HG02678 (cell line): ENCODE data around the gene RYR2.
"Not testable (repeated sequence)": the region's sequence is repeated elsewhere in the genome, so short reads cannot be mapped to it uniquely, and the experiment has no call there.

Experiments
- ATAC-seq: cut with Tn5 transposase; IDR thresholded peaks from one replicate; pipeline ENCODE4 v1.9.1; 2021; ENCODE audit warnings: mild to moderate bottlenecking, moderate library complexity; ENCODE audit not compliant: unreplicated experiment

The RYR2 gene

DNA sequence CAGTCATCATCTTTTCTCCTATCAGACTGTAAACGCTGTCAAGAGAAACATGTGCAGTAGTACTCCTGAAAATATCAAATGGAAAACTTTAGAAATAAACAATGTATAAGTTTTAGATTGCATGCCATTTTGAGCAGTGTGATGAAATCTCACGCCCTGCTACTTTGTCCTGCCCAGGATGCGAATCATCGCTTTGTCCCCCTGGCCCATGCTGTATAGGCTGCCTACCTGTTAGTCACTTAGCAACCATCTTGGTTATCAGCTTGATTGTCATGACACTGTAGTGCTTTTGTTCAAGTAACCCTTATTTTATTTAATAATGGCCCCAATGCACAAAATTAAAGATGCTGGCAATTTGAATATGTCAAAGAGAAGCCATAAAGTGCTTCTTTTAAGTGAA, 485.8 kb downstream of the RYR2 start:
- no peak for ATAC-seq

DNA sequence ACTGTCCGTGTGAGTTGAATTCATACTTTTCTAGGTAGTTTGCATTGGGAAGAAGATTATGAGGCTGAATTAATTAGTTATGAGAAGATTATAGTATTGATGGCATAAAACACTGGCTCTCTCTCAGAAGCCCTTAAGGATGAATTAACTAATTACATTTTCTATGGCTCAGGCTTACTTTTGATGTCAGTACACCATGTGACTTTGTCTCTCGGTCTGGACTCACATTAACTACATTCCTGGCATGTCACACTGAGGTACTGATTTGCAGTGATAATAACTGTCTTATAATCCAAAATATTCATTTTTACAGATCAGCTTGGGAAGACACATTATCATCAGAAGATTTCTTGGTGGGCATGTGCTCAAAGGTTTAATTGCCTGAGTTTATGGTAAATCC, 486.6 kb downstream of the RYR2 start:
- no peak for ATAC-seq

DNA sequence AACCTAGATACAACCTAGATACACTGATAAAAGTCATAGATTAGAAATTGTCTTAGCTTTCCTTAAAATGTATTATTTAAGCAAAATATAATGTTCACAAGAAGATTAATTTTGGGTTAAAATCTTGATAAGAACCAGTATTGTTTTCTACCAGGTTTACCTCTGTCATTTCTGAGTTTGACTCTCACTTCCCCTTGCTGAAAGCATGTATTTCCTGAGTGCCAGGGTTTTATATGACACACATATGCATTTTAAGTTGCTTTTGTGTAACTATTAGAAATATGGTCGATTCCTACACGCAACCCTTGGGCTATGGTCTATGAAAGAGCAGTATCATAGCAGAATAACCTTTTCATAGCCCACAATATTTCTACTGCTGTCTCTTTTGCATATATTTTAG, 497.1 kb downstream of the RYR2 start:
- no peak for ATAC-seq

DNA sequence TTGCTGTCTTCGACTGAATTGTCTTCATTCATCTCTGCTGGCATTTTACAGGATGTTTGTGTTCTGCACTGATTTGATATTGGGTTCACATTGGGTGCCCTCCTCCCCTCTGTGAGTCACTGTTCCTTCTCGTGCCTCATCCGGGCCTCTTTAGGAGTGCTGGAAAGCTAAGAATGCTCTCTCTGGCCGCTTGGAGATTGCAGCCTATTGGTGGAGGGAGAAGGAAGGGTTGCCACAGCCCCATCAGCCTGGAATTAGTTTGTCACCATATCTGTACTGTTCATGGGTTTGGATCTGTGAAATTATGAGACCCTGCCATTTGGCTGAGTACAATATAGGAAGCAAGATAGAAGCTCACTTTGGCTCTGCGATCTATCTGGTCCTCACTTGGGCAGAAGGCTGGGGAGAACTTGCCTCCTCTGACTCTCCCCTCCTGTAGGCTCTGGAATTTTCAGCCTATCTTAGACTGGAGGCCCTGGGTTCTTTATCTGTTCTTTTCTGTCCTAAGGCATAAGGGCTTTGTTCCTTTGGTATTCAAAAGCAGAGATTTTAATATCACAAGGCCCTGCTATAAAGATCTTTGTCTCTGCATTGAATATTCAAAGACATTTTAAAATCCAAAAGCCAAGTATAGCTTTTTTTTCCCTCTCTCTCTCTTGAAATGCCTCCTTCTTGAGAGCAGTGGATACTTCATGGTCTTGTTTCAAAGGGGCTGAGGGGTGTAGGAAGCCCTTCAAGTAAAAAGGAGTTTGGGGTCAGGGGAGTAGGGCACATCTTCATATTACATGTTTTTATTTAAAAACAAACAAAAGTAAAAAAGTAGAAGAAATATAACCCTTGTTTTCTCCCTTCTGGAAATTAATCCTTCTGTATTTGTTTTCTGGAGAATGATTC, 500.8 kb downstream of the RYR2 start:
- ATAC-seq = no peak

DNA sequence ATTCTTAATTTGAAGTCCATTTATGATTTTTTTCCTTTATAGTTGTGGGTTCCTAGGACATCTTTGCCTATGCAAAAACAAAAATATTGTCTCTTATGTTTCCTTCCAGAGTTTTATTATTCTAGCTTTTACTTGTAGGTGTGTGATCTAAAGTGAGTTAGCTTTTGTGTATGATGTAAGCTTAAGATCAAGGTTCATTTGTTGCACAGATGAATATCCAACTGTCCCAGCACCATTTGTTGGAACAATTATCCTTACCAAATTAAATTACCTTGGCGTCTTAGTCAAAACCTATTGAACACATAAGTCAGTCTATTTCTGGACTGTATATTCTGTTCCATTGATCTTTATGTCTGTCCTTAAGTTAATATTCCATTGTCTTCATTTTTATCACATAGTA, 511.1 kb downstream of the RYR2 start:
- no peak for ATAC-seq

DNA sequence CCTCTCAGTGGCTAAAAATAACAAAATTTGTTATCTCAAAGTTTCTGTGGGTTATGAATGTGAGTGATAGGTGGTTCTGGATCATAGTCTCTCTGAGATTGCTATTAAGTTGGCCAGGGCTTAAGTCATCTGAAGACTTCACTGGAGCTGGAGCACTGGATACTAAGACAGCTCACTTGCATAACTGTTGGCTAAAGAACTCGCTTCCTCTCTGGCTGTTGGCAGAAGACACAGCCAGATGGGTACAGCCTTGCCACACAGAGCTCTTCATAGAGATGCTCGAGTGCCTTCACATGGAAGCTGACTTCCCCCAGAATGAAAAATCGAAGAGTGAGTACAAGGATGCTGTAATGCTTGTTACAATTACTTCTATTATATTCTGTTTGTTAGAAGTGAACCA, 514.9 kb downstream of the RYR2 start:
- ATAC-seq = no peak

DNA sequence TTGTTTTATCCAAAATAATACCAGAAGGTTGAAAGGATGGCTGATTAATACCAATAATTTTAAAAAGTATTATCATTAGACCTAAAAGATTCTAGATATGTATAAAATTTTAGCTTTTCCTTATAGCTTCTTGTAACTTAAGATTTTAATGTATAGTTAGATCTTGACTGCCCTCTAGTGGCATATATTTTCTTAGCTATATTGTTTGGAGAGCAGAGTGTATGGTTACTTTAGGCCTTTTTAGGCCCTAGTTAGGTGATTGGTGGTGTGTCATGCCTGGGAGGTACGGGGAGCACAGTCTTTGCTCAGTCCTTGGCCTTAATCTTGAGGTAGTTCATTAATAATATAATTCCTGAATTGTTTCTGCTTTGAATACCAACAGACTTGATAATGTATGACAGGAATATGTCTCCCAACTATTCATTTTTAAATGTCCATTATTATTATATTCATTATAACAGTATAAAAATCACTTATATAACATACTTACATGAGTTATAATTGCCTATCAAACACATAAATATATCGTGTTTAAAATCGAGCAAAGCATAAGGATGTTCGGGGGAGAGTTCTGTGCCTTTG, 520.3 kb downstream of the RYR2 start:
- ATAC-seq = peak; percentile 76

DNA sequence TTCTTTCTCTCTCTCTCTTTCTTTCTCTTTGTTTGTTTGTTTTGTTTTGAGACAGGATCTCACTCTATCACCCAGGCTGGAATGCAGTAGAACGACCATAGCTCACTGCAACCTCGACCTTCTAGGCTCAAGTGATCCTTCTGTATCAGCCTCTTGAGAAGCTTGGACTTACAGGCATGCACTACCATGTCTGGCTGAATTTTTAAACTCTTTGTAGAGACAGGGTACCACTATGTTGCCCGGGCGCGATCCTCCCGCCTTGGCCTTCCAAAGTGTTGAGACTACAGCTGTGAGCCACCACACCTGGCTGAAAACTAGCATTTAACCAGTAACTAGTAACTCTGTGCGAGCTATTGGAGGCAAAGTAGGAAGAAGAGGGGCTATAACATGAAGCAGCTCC, 523.3 kb downstream of the RYR2 start:
- ATAC-seq = no peak

DNA sequence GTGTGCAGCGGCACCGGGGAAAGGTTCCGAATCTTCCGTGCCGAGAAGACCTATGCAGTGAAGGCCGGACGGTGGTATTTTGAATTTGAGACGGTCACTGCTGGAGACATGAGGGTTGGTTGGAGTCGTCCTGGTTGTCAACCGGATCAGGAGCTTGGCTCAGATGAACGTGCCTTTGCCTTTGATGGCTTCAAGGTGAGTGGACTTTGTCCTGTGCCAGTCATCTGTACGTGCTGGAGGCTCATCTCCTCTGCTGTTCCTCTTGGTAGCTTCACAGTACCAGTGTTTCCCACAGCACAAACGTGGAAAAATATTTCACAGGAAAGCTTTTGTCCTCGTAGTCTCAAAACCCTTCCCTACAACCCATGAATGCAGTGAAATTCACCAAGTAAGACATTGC, 524.6 kb downstream of the RYR2 start:
- ATAC-seq = no peak

DNA sequence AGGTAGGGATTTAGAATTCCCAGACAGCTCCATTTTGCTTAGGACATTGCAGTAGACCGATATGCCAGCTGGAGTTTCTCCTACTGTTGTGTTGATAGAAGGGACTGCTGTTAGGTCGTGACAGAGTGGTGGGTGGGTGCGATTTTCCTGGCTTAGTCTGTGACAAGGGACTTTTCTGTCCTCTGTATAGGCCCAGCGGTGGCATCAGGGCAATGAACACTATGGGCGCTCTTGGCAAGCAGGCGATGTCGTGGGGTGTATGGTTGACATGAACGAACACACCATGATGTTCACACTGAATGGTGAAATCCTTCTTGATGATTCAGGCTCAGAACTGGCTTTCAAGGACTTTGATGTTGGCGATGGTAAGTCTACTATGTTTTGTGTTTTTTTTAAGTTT, 527.0 kb downstream of the RYR2 start:
- ATAC-seq = no peak

DNA sequence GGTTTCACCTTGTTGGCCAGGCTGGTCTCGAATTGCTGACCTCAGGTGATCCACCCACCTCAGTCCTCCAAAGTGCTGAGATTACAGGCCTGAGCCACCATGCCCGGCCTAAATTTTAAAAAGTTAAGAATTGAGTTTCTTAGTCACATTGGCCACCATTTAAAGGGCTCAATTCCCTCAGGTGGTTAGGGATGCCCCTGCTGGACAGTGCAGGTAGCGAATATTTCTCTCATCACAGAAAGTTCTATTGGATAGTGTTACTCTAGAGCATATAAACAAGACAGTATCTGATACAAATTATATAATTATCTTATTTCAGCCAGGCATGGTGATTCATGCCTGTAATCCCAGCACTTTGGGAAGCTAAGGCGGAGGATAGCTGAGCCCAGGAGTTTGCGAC, 528.5 kb downstream of the RYR2 start:
- ATAC-seq = no peak

DNA sequence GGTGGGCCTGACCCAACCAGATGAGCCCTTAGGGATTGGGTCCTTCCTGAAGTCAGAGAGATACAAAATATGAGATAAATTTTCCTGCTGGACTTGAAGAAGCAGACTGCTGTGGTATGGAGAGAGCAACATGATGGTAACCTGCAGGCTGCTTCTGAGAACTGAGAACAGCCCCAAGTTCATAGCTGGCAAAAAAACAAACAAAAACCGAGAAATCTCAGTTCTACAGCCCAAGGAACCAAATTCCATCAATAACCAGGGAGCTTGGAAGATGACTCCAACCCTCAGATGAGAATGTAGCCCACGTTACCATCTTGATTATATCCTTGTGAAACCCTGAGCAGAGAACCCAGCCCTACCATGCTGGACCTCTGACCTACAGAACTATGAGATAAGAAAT, 532.6 kb downstream of the RYR2 start:
- ATAC-seq = no peak

DNA sequence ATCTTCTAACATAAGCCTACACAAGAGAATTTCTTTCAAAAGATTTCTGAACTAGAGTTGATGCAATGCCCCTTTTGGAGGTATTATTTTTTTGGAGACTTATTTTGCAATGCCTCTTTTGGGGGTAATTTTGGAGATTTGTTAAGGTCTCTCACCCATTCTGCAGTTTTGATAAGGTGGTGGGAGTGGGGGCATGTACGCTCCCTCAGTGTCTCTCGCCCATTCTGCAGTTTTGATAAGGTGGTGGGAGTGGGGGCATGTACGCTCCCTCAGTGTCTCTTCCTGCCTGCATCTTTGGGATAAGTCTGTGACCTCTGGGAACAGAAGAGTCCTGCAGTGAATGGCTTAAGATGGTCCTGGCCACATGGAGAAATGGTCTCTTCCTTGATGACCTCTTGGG, 536.6 kb downstream of the RYR2 start:
- no peak for ATAC-seq

DNA sequence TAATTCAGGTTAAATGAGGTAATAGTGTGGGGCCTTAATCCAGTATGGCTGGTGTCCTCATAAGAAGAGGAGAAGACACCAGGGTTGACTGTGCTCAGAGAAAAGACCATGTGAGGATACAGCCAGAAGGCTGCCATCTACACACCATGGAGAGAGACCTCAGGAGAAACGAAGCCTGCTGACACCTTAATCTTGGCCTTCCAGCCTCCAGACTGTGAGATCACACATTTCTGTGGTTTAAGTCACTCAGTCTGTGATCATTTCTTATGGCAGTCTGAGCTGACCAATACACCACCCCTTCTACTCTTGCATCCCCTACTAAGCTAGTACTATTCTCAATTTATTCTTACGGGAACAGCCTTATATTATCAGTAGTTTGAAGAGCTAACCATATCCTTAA, 538.7 kb downstream of the RYR2 start:
- ATAC-seq = no peak

DNA sequence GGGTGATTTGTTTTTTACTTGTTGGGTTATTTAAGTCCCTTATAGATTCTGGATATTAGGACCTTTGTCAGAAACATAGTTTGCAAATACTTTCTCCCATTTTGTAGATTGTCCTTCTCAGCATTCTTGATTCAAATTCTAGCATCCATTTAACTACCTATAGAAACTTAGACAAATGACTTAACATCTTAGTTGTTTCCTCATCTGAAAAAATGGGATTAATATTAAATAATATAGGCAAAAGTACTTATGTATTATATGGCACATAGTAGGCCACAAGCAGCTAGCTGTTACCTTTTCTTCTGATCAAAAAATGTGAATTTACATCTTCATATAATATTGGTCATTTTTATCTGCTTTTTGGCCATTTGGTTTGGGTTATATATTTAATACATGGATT, 541.3 kb downstream of the RYR2 start:
- no peak for ATAC-seq

DNA sequence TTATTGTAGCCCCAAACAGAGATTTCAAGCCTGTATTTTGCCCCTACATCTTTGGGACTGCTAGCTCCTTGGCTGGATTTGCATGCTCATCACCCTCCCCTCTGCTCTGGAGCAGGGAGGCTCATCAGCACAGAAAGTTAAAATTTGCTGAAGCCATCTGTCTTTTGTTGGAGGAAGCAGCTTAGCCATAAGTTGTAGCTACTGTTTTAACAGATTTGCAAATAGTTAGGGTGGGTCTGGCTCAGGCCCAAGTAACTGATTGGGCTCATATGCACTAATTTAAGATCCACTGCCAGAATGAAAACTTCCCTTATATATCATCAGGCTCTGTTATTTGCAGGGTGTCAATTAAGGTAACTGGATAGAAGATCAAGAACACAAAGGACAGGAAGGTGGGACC, 541.8 kb downstream of the RYR2 start:
- ATAC-seq = no peak

DNA sequence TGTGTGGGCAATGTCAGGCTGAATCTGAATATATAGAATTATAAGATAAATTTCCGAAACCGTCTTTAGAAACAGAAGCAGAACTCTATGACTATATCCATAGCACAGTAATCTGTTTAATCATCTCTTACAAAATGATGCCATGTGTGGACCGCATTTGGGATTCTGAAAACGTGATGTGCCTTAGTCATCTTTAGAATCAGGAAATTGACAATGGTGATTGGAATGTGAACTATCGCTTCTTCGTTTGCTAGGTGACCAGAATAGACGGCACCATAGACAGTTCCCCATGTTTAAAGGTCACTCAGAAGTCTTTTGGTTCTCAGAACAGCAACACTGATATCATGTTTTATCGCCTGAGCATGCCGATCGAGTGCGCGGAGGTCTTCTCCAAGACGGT, 548.4 kb downstream of the RYR2 start:
- no peak for ATAC-seq

DNA sequence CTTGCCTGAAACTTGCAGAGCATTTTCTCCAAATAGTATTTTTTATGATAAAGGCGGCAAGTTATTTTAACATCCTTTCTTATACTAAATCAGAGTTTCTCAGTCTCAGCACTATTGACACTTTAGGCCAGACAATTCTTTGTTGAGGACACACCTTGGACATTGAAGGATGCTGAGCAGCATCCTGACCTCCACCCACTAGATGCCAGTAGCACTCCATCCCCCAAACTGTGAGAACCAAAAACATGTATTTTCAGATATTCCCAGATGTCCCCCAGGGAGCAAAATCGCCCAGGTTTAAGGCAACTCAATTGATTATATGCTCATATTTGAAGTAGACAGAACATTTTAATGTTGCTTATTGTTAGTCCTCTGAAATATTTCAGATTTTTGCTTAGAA, 549.4 kb downstream of the RYR2 start:
- no peak for ATAC-seq

DNA sequence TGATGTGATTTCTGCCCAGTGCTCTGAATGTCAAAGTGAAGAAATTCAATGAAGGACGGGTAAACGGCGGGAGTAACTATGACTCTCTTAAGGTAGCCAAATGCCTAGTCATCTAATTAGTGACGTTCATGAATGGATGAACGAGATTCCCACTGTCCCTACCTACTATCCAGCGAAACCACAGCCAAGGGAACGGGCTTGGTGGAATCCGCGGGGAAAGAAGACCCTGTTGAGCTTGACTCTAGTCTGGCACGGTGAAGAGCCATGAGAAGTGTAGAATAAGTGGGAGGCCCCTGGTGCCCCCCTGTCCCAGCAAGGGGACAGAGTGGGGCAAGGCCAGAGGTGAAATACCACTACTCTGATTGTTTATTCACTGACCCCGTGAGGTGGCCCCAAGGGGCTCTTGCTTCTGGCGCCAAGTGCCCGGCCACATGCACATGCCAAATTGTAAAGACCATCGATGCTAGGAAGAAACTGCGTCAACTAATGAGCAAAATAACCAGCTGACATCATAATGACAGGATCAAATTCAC, 561.1 kb downstream of the RYR2 start:
- ATAC-seq = not testable (repeated sequence)

DNA sequence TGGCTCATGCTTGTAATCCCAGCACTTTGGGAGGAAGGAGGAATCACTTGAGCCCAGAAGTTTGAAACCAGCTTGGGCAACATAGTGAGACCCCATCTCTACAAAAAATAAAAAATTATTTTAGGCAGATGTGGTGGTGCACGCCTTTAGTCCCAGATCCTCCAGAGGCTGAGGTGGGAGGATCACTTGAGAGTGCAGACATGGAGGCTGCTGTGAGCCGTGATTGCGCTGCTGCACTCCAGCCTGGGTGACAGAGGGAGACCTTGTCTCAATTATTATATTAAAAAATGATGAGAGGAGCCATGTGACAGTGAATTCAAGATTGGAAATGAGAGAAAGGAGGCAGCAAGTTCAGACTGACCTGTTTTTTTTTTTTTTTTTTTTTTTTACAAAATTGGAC, 566.4 kb downstream of the RYR2 start:
- no peak for ATAC-seq

DNA sequence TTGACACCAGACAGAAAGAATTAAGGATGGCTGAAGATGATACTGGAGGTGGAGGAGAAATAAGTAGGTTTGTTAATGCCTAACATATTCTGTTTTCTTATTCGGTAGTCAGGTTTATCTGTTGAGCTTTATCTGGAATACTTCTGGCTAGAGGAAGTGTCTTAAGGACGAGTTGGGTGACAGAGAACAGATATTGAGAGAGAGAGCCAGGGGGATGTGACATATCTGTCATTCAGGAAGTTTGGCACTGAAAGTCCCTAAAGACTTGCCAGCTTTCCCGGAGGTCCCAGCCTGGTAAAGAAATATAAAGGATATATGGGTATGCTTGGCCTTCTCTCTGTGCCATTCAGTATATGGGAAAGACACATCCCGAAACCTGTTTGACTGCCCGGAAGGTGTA, 568.2 kb downstream of the RYR2 start:
- ATAC-seq = no peak

DNA sequence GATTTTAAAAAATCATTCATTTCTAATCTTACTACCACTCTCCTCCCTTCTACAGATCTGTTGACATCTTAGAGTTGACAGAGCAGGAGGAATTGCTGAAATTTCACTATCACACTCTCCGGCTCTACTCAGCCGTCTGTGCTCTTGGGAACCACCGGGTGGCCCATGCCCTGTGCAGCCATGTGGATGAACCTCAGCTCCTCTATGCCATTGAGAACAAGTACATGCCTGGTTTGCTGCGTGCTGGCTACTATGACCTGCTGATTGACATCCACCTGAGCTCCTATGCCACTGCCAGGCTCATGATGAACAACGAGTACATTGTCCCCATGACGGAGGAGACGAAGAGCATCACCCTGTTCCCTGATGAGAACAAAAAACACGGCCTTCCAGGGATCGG, 572.0 kb downstream of the RYR2 start:
- no peak for ATAC-seq

DNA sequence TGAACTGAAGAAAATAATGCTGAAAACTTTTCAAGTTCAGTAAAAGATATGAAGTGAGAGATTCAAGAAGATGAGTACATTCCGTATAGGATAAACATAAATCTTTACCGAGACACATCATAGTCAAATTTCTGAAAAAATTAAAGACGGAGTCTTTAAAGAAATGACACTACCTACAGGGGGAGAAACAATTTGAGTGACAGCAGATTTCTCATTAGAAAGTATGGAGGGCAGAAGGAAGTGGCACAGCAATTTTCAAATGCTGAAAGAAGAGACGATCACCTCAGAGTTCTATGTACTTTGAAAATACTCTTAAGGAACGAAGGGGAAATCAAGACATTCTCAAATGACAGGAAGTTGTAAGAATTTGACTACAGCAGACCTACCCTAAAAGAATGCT, 577.6 kb downstream of the RYR2 start:
- no peak for ATAC-seq
